ENCODE data around the gene PCCA.

Gene PCCA

DNA sequence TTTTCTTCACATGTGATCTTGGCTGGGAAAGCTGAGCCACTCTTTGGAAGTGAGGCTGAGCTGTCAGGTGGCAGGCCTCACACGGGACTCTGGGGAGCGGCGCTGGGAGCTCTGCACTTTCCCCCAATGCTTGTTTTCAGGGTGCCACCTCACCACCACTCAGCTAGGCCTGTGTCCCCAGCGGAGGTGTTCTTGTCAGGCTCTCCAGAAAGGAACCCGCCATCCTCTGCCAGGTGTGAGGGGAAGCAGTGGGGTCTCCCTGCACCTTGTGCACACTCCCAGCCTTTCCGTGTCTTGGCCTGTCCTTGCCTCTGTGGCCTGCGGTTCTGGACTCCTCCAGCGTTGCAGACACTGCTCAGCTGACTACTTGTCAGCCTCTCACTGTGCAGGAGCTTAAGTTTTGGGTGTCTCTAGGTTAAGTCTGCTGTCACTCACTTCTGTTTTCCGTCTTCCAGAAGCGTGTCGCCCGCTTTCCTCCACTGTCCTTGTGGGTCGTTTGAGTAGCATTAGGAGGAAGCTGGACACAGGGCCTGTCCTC is 447.8 kb downstream of the PCCA start:
- H3K27ac Mint-ChIP-seq, result no peak overlapping the region
- ATAC-seq, result no peak
- no peaks in the 10 kb centered on the region for H3K9me3 Mint-ChIP-seq
- no peak overlapping the region for H3K4me3 Mint-ChIP-seq
- no peaks in the 10 kb centered on the region for H3K4me1 Mint-ChIP-seq
- no peaks in the 10 kb centered on the region for H3K27me3 Mint-ChIP-seq
- peaks cover 48% of the 10 kb centered on the region for H3K36me3 Mint-ChIP-seq

GRCh38 chr13:100537486-100537885 is 448.6 kb downstream of the PCCA start:
- H3K27me3 Mint-ChIP-seq, result no peaks in the 10 kb centered on the region
- H3K4me3 Mint-ChIP-seq, result no peak overlapping the region
- peaks cover 48% of the 10 kb centered on the region for H3K36me3 Mint-ChIP-seq
- H3K9me3 Mint-ChIP-seq, result no peaks in the 10 kb centered on the region
- no peak overlapping the region for H3K27ac Mint-ChIP-seq
- no peak for ATAC-seq
- H3K4me1 Mint-ChIP-seq, result peaks cover under 1% of the 10 kb centered on the region

GRCh38 chr13:100537951-100538462 is 449.1 kb downstream of the PCCA start:
- H3K27me3 Mint-ChIP-seq, result no peaks in the 10 kb centered on the region

DNA sequence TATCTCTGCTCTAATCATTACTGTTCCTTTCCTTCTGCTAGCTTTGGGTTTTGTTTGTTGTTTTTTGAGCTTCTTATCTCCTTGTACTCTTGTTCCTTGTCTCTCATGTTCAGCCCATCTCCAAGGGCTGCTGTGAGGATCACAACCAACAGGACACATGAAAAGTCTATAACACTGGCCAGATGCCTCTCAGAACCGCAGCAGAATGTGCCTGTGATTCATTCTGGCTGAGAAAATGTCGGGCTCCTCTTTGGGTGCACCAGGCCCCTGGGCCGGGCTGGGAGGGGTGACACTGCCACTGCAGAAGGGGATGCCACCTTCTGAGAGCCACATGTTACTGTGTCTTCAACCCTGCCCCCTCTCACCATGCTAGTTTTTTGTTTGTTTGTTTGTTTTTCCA is 451.7 kb downstream of the PCCA start:
- no peak overlapping the region for H3K27ac Mint-ChIP-seq
- H3K4me1 Mint-ChIP-seq, result peaks cover 7% of the 10 kb centered on the region
- no peak for ATAC-seq
- H3K9me3 Mint-ChIP-seq, result no peaks in the 10 kb centered on the region
- H3K36me3 Mint-ChIP-seq, result peaks cover 40% of the 10 kb centered on the region
- H3K27me3 Mint-ChIP-seq, result no peaks in the 10 kb centered on the region
- no peak overlapping the region for H3K4me3 Mint-ChIP-seq

More at GRCh38 chr13:100537951-100538462, 449.1 kb downstream of the PCCA start:
- no peaks in the 10 kb centered on the region for H3K9me3 Mint-ChIP-seq
- H3K36me3 Mint-ChIP-seq, result peaks cover 46% of the 10 kb centered on the region
- peaks cover 6% of the 10 kb centered on the region for H3K4me1 Mint-ChIP-seq
- H3K27ac Mint-ChIP-seq, result no peak overlapping the region
- no peak overlapping the region for H3K4me3 Mint-ChIP-seq
- no peak for ATAC-seq

- Mint-ChIP-seq H3K27me3 (no peaks in the 10 kb centered on the region), H3K27ac (no peak overlapping the region), H3K4me1 (peaks cover 7% of the 10 kb centered on the region), H3K9me3 (no peaks in the 10 kb centered on the region), H3K4me3 (no peak overlapping the region), H3K36me3 (peaks cover 27% of the 10 kb centered on the region)
- ATAC-seq, result no peak
These were observed 453.3 kb downstream of the PCCA start for GRCh38 chr13:100541897-100542825.

DNA sequence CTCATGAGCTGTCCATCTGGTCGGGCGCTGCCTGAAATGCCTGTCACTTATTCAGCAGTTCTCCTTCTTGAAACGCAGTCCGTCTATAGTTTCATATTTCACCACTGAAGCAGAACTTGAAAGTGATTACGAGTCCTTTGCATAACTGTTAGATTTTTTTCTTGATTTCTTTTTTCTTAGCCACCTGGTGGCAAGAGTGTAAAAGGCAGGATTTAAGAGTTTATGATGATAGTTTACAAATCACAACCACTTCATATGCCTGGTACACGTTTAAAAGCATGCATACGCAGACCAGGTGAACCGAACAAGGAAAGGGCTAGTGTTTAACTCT is 453.9 kb downstream of the PCCA start:
- H3K27me3 Mint-ChIP-seq, result no peaks in the 10 kb centered on the region
- H3K4me3 Mint-ChIP-seq, result no peak overlapping the region
- H3K27ac Mint-ChIP-seq, result no peak overlapping the region
- no peaks in the 10 kb centered on the region for H3K9me3 Mint-ChIP-seq
- peaks cover 23% of the 10 kb centered on the region for H3K36me3 Mint-ChIP-seq
- H3K4me1 Mint-ChIP-seq, result peaks cover 7% of the 10 kb centered on the region
- peak; percentile 53 for ATAC-seq

DNA sequence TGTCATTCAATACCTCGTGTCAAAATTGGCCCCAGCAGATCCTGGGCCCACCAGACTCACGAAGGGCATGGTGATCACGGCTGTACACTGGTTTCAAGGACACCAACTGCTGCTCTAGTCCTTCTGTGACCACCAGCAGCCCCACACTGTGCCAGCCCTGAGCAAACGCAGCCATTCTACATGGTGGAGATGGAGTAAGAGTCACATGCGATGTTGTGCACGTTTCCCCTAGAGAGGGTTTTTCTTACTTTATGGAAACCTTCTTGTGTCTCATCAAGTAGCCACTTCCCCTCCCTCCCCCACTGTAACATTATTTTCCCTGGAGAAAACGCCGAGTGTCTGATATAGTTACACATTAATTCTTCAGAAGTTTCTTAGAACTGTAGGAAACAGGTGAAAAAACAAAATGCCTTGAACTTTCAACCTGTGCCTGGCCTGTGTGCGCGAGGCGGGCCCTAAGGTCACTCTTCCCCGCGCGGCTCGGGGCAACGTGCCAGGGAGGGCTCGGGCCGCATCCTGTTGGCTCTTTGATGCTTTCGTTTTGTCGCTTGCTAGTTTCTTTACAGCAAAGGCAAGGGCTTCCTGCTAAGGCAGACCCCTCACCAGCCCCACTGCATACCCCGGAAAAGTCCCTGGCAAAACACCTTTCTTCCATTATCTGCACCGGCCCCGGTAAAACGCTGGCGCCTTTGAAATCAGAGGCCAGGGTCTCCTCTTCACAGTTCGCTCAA is 455.1 kb downstream of the PCCA start:
- H3K9me3 Mint-ChIP-seq, result no peaks in the 10 kb centered on the region
- no peaks in the 10 kb centered on the region for H3K27me3 Mint-ChIP-seq
- no peak overlapping the region for H3K27ac Mint-ChIP-seq
- H3K36me3 Mint-ChIP-seq, result peaks cover 22% of the 10 kb centered on the region
- no peak overlapping the region for H3K4me3 Mint-ChIP-seq
- no peak for ATAC-seq
- peaks cover 7% of the 10 kb centered on the region for H3K4me1 Mint-ChIP-seq

- Mint-ChIP-seq H3K9me3 (no peaks in the 10 kb centered on the region), H3K36me3 (peaks cover 14% of the 10 kb centered on the region), H3K27me3 (no peaks in the 10 kb centered on the region), H3K27ac (no peak overlapping the region), H3K4me1 (peaks cover 7% of the 10 kb centered on the region), H3K4me3 (no peak overlapping the region)
- ATAC-seq, result no peak
These were observed 456.2 kb downstream of the PCCA start for GRCh38 chr13:100544866-100545683.

GRCh38 chr13:100545684-100546061 is 456.8 kb downstream of the PCCA start:
- H3K27me3 Mint-ChIP-seq, result no peaks in the 10 kb centered on the region
- ATAC-seq, result no peak
- no peaks in the 10 kb centered on the region for H3K9me3 Mint-ChIP-seq
- H3K36me3 Mint-ChIP-seq, result peaks cover 8% of the 10 kb centered on the region
- H3K27ac Mint-ChIP-seq, result no peak overlapping the region
- H3K4me1 Mint-ChIP-seq, result peaks cover 7% of the 10 kb centered on the region
- no peak overlapping the region for H3K4me3 Mint-ChIP-seq

DNA sequence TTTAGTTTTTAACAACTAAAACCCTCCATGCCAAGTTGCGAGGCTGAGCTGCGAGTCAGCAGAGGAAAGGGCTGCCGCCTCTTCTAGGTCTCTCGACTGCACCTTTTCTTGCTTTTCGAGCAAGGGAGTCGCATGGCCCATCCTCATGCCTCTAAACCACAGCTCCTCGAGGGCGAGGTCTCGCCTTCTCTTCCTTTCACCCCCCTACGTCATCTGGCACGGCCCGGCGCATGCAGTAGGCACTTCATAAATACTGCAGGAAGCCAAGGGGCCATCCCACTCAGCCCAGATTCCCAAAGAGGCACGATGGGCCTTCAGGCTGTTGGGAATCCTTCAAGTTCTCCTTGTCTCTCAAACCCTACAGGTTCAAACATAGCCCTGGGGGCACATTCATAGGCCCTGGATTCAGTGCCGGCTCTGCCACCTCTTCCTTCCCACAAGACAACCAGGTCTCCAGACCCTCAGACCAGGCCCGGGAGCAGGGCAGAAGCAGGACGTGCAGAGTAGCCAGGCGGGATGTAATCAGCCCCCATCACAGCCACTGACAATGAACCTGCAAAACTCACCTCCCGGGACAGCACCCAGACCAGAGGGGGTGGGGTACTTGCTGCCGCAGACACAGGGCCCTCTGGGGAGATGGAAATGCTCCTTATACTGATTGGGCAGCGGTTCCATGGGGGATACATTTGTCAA is 458.0 kb downstream of the PCCA start:
- Mint-ChIP-seq H3K4me1 (peaks cover 7% of the 10 kb centered on the region), H3K4me3 (no peak overlapping the region), H3K27me3 (no peaks in the 10 kb centered on the region), H3K36me3 (no peaks in the 10 kb centered on the region), H3K27ac (no peak overlapping the region), H3K9me3 (no peaks in the 10 kb centered on the region)
- ATAC-seq, result no peak

GRCh38 chr13:100547791-100548201 is 458.9 kb downstream of the PCCA start:
- no peaks in the 10 kb centered on the region for H3K9me3 Mint-ChIP-seq
- no peaks in the 10 kb centered on the region for H3K36me3 Mint-ChIP-seq
- ATAC-seq, result no peak
- H3K4me3 Mint-ChIP-seq, result no peak overlapping the region
- H3K27me3 Mint-ChIP-seq, result no peaks in the 10 kb centered on the region
- H3K4me1 Mint-ChIP-seq, result peaks cover 3% of the 10 kb centered on the region
- no peak overlapping the region for H3K27ac Mint-ChIP-seq

DNA sequence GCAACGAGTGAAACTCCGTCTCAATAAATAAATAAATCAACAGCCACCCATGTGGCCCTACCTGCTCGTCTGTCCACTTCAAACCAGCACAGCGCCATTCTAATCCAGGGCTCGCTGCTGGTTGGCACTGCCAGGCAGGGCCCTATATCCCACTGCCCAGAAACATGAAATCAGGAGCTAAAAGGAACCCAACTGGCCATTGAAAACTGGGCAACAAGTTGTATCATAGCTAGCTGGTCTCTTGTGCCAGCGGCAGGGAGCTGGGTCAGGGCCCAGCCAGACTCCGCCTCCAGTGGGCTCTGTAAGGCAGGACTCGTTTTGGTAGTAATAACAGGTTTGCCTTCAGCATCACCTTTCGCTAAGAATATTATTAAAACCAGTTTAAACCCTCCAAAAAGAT is 460.4 kb downstream of the PCCA start:
- no peak overlapping the region for H3K4me3 Mint-ChIP-seq
- no peaks in the 10 kb centered on the region for H3K27me3 Mint-ChIP-seq

GRCh38 chr13:100552755-100553154 is 463.9 kb downstream of the PCCA start:
- Mint-ChIP-seq H3K4me1 (no peaks in the 10 kb centered on the region), H3K27ac (no peak overlapping the region), H3K27me3 (no peaks in the 10 kb centered on the region), H3K36me3 (peaks cover 20% of the 10 kb centered on the region), H3K9me3 (no peaks in the 10 kb centered on the region), H3K4me3 (no peak overlapping the region)
- no peak for ATAC-seq

More for the DNA sequence above, 460.4 kb downstream of the PCCA start:
- Mint-ChIP-seq H3K4me1 (no peaks in the 10 kb centered on the region), H3K27ac (no peak overlapping the region), H3K36me3 (peaks cover 13% of the 10 kb centered on the region), H3K9me3 (no peaks in the 10 kb centered on the region)
- ATAC-seq, result no peak

GRCh38 chr13:100559886-100560285 is 471.0 kb downstream of the PCCA start:
- Mint-ChIP-seq H3K27me3 (no peaks in the 10 kb centered on the region), H3K9me3 (peaks cover 2% of the 10 kb centered on the region), H3K36me3 (peaks cover under 1% of the 10 kb centered on the region), H3K4me3 (no peak overlapping the region), H3K4me1 (no peaks in the 10 kb centered on the region), H3K27ac (no peak overlapping the region)
- ATAC-seq, result no peak
